B cell (primary cell): Measurements from ENCODE around the gene GPR108. TPM values are rescaled to one million over a fixed set of nuclear protein-coding genes. Genes with fewer than 3 reads are reported as not detected.

Source experiments
- ATAC-seq: fragments of 200-7000 bp; cut with Tn5 transposase; one replicate; pipeline ENCODE4 v1.10.0; 2021; ENCODE audit warnings: low read depth, mild to moderate bottlenecking, moderate number of reproducible peaks, moderate library complexity
- CTCF ChIA-PET: fragments of 350-600 bp; sonication (Branson Sonifier 250); formaldehyde crosslinking; loops from one replicate; lab custom pipeline; 2021; ENCODE audit warnings: antibody characterized with exemption, inconsistent platforms; lab: Charles Lee
- POLR2A ChIA-PET: fragments of 350-600 bp; sonication (Branson Sonifier 250); formaldehyde crosslinking; loops from one replicate; lab custom pipeline; 2021; ENCODE audit warnings: antibody characterized with exemption; lab: Charles Lee
- DNase-seq: peaks from one replicate; pipeline ENCODE4 v3.0.0; 2013
- H2AFZ ChIP-seq: 2 replicates; pipeline ENCODE4 v1.6.1; 2012; ENCODE audit warnings: mild to moderate bottlenecking, low read depth, low read length; ENCODE audit not compliant: insufficient read depth, poor library complexity, severe bottlenecking
- H3K27ac ChIP-seq, 2 donors: 1 replicate in 1 of 2; 2 replicates in 1 of 2; pipeline ENCODE4 v1.5.1; 2012 to 2013; ENCODE audit warnings: low read length in 2 of 2, mild to moderate bottlenecking in 2 of 2, moderate library complexity in 1 of 2
- H3K27me3 ChIP-seq, 4 experiments: fragments of 200-600 bp in 1 of 4; sonication (generic) in 1 of 4; replicated peaks in 1 of 4; 1 replicate in 2 of 4; 2 replicates in 2 of 4; pipeline versions ENCODE4 v1.6.1 to v1.7.0; 2013 to 2016; ENCODE audit warnings: low read length in 3 of 4, mild to moderate bottlenecking in 2 of 4, mixed read lengths in 1 of 4, moderate library complexity in 1 of 4; ENCODE audit not compliant: insufficient read depth in 4 of 4, control insufficient read depth in 3 of 4; ENCODE audit errors: control extremely low read depth in 1 of 4
- H3K36me3 ChIP-seq, 2 experiments: replicated peaks in 1 of 2; 1 replicate in 1 of 2; 2 replicates in 1 of 2; pipeline versions ENCODE4 v1.6.1 to v1.7.1; 2013; ENCODE audit warnings: low read length in 1 of 2; ENCODE audit not compliant: insufficient read depth in 2 of 2, control insufficient read depth in 1 of 2; ENCODE audit errors: control extremely low read depth in 1 of 2, extremely low read depth in 1 of 2
- H3K4me1 ChIP-seq, 2 donors: fragments of 200-600 bp in 1 of 2; sonication (generic) in 1 of 2; 1 replicate in 1 of 2; 2 replicates in 1 of 2; pipeline versions ENCODE4 v1.5.1 to v1.6.1; 2013 to 2017; ENCODE audit warnings: low read length in 2 of 2; ENCODE audit not compliant: control insufficient read depth in 2 of 2, insufficient read depth in 2 of 2
- H3K4me2 ChIP-seq: replicated peaks from 2 replicates; pipeline ENCODE3; 2012; ENCODE audit warnings: mild to moderate bottlenecking, low read depth, low read length; ENCODE audit not compliant: poor library complexity, severe bottlenecking
- H3K4me3 ChIP-seq, 5 experiments: fragments of 200-600 bp in 1 of 5; sonication (generic) in 1 of 5; 1 replicate in 3 of 5; 2 replicates in 2 of 5; pipeline versions ENCODE4 v1.5.1 to v1.7.0; 2011 to 2016; ENCODE audit warnings: low read length in 4 of 5, mild to moderate bottlenecking in 4 of 5, low read depth in 2 of 5, control low read depth in 1 of 5, moderate library complexity in 1 of 5; ENCODE audit not compliant: insufficient read depth in 1 of 5; ENCODE audit errors: control extremely low read depth in 1 of 5, extremely low read depth in 1 of 5
- H3K79me2 ChIP-seq: fragments of 200-600 bp; sonication (generic); one replicate; pipeline ENCODE4 v1.6.0; 2016; ENCODE audit warnings: low read length; ENCODE audit not compliant: control insufficient read depth, insufficient read depth
- H3K9ac ChIP-seq: fragments of 200-600 bp; sonication (generic); 2 replicates; pipeline ENCODE4 v1.6.1; 2017; ENCODE audit warnings: mild to moderate bottlenecking, low read length, moderate library complexity
- H3K9me3 ChIP-seq, 3 donors: one replicate each; pipeline versions ENCODE4 v1.6.1 to v1.7.1; 2013; ENCODE audit warnings: low read length in 2 of 3; ENCODE audit not compliant: control insufficient read depth in 2 of 3, insufficient read depth in 1 of 3; ENCODE audit errors: control extremely low read depth in 1 of 3
- H4K20me1 ChIP-seq: 2 replicates; pipeline ENCODE4 v1.6.0; 2012; ENCODE audit warnings: mild to moderate bottlenecking, low read length; ENCODE audit not compliant: insufficient read depth, control insufficient read depth, poor library complexity, severe bottlenecking
- H3K27ac Mint-ChIP-seq: one replicate; pipeline ENCODE4 v1.8.0; 2021; ENCODE audit warnings: mixed read lengths
- H3K27me3 Mint-ChIP-seq: one replicate; pipeline ENCODE4 v1.8.0; 2021; ENCODE audit warnings: mixed read lengths
- H3K4me1 Mint-ChIP-seq: one replicate; pipeline ENCODE4 v1.8.0; 2021; ENCODE audit warnings: mixed read lengths
- H3K4me3 Mint-ChIP-seq: one replicate; pipeline ENCODE4 v1.8.0; 2021; ENCODE audit warnings: mixed read lengths
- H3K9me3 Mint-ChIP-seq: one replicate; pipeline ENCODE4 v1.8.0; 2022; ENCODE audit warnings: mixed read lengths; ENCODE audit not compliant: insufficient read depth
- CTCF ChIP-seq: fragments of 200-600 bp; IDR thresholded peaks from one replicate; pipeline ENCODE4 v1.8.0; 2022; ENCODE audit warnings: antibody characterized with exemption, mild to moderate bottlenecking
- EZH2 ChIP-seq: IDR thresholded peaks from 2 replicates; pipeline ENCODE4 v1.6.1; 2012; ENCODE audit warnings: borderline replicate concordance, low read depth, mild to moderate bottlenecking, moderate library complexity, low read length; ENCODE audit not compliant: insufficient read depth, poor library complexity, severe bottlenecking
- WGBS: methylation state at CpG from one replicate; pipeline ENCODE4 v1.1.5; 2013; ENCODE audit warnings: missing lambda C conversion rate; ENCODE audit not compliant: insufficient coverage; 5-methylcytosine and 5-hydroxymethylcytosine counted together
- intact Hi-C: fragments of 100-400 bp; cut with micrococcal nuclease; formaldehyde crosslinking; loops from one replicate; pipeline ENCODE4 v1.10.0; 2022
- polyA plus RNA-seq: library from polyadenylated mRNA; depleted of rRNA; stranded (reverse); fragments of >200 nt; gene quantifications from 2 replicates; pipeline ENCODE4 v1.2.3, GENCODE V29; 2012
- total RNA-seq, 2 donors: library from RNA; stranded (reverse); fragments of 120-200 nt in 1 of 2; gene quantifications; 1 replicate in 1 of 2; 2 replicates in 1 of 2; pipeline versions ENCODE4 v1.2.3 to v1.2.4, GENCODE V29; 2013 to 2022

The GPR108 gene
- total and polyA plus RNA-seq, 2 donors (not counting 1 experiment from before 2014, with no cell fraction given): 79.0 to 82.5 TPM

- peak overlapping the region; percentile 94 for H3K9ac ChIP-seq
- peaks cover 52% of the 10 kb centered on the region for H4K20me1 ChIP-seq
- H3K27ac ChIP-seq: peak overlapping the region; percentile 50 to 92
- peak overlapping the region; percentile 89 for H3K4me2 ChIP-seq
- 0% methylated on average over 6 of the region's 8 CpGs for WGBS
- Mint-ChIP-seq H3K27me3 (no peaks in the 10 kb centered on the region), H3K27ac (peak overlapping the region; percentile 95), H3K4me1 (peaks cover 53% of the 10 kb centered on the region), H3K9me3 (no peaks in the 10 kb centered on the region), H3K4me3 (peak overlapping the region; percentile 96)
- TF ChIP-seq CTCF (no peak), EZH2 (no peak)
- H3K79me2 ChIP-seq: peaks cover 66% of the 10 kb centered on the region
- H3K9me3 ChIP-seq: no peaks in the 10 kb centered on the region
- ChIA-PET CTCF (interaction anchor here (0.7 to 5.2 kb wide), 7 partner anchors 20 to 645 kb away, joined by 3 to 57 read pairs (median 12); partner anchors contain the start of genes GPR108 and TRIP10), POLR2A (interaction anchor here (0.5 to 4.4 kb wide), 8 partner anchors 28 to 254 kb away, joined by 3 to 73 read pairs (median 6); partner anchors contain the start of genes GPR108 and TRIP10)
- ATAC-seq: peak; percentile 42
- peak overlapping the region; percentile 59 for H2AFZ ChIP-seq
- H3K27me3 ChIP-seq: no peaks in the 10 kb centered on the region
- peaks cover 1 to 34% of the 10 kb centered on the region in 2 experiments for H3K36me3 ChIP-seq
- peak; percentile 79 for DNase-seq
- peak overlapping the region; percentile 94 to 100 (median 95) for H3K4me3 ChIP-seq
- intact Hi-C loops: loop anchor here (2.0 to 10.0 kb wide), 2 partner anchors 257 to 571 kb away; partner anchors contain the start of gene ARHGEF18
- peaks cover 33 to 51% of the 10 kb centered on the region in 2 donors for H3K4me1 ChIP-seq
Measured at GRCh38 chr19:6773323-6773931, 36.0 kb upstream of the GPR108 start.
